GM20431 (cell line): ENCODE measurements around the gene GOPC.
"Not testable (repeated sequence)": the region's sequence is repeated elsewhere in the genome, so short reads cannot be mapped to it uniquely, and the experiment has no call there.

Experiments used
- in situ Hi-C: fragments of 300-500 bp; cut with MseI, MboI; formaldehyde crosslinking; loops from one replicate; pipeline ENCODE4 v1.15.0; 2020; ENCODE audit warnings: low sequenced_read_pairs; ENCODE audit not compliant: unreplicated experiment

GOPC gene

GRCh38 chr6:117602151-117602898 lies at the start of gene GOPC:
GOPC (minus strand) TSS chr6:117602511; CDS start chr6:117602288, 223 bp downstream.
- in situ Hi-C loops, result no loop called here

GRCh38 chr6:117651984-117652383 lies 49.7 kb upstream of the GOPC start:
- in situ Hi-C loops, result not testable (repeated sequence)

- in situ Hi-C loops, result no loop called here
Measured at GRCh38 chr6:117642976-117643375, 40.7 kb upstream of the GOPC start.

- in situ Hi-C loops, result no loop called here
Measured at GRCh38 chr6:117637770-117638169, 35.5 kb upstream of the GOPC start.

- in situ Hi-C loops, result no loop called here
Measured at GRCh38 chr6:117629119-117629660, 26.9 kb upstream of the GOPC start.

- in situ Hi-C loops, result no loop called here
Measured at GRCh38 chr6:117627533-117627932, 25.2 kb upstream of the GOPC start.

GRCh38 chr6:117624869-117625481 lies 22.7 kb upstream of the GOPC start:
- in situ Hi-C loops, result no loop called here

GRCh38 chr6:117619178-117619577 lies 16.9 kb upstream of the GOPC start:
- in situ Hi-C loops, result no loop called here

GRCh38 chr6:117617210-117618035 lies 15.1 kb upstream of the GOPC start:
- in situ Hi-C loops, result no loop called here

GRCh38 chr6:117616391-117617209 lies 14.3 kb upstream of the GOPC start:
- in situ Hi-C loops, result no loop called here

- in situ Hi-C loops, result no loop called here
Measured at GRCh38 chr6:117615750-117616390, 13.6 kb upstream of the GOPC start.

GRCh38 chr6:117613920-117614560 lies 11.7 kb upstream of the GOPC start:
- in situ Hi-C loops, result no loop called here

- in situ Hi-C loops, result no loop called here
Measured at GRCh38 chr6:117607511-117607910, 5.2 kb upstream of the GOPC start.

- in situ Hi-C loops, result no loop called here
Measured at GRCh38 chr6:117605169-117605826, 3.0 kb upstream of the GOPC start.

- in situ Hi-C loops, result no loop called here
Measured at GRCh38 chr6:117603821-117604220, 1.5 kb upstream of the GOPC start.

GRCh38 chr6:117602899-117603588 lies 733 bp upstream of the GOPC start:
- in situ Hi-C loops, result no loop called here

GRCh38 chr6:117601811-117602150 lies 530 bp downstream of the GOPC start:
- in situ Hi-C loops, result no loop called here
